HG03045 (cell line): ENCODE data around the gene ARHGEF1.
A peak's percentile ranks its signal among the peaks of the same experiment; 100 is the strongest.

Experiments used
- ATAC-seq: cut with Tn5 transposase; IDR thresholded peaks from one replicate; pipeline ENCODE4 v1.9.1; 2021; ENCODE audit warnings: mild to moderate bottlenecking, moderate library complexity; ENCODE audit not compliant: unreplicated experiment

The ARHGEF1 gene

DNA sequence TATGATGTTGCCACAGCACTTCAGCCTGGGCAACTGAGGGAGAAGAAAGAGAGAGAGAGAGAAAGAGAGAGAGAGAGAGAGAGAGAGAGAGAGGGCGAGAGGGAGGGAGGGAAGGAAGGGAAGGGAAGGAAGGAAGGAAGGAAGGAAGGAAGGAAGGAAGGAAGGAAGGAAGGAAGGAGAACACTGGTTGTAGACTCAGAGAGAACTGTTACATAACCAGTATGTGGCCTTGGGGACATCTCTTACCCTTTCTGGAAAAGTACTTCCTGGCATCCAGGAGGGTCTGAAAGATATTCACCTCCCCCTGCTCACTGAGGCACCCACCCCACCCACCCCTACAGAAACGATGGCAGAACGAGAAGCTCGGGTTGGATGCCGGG lies 2.7 kb upstream of the ARHGEF1 start:
- ATAC-seq: no peak

DNA sequence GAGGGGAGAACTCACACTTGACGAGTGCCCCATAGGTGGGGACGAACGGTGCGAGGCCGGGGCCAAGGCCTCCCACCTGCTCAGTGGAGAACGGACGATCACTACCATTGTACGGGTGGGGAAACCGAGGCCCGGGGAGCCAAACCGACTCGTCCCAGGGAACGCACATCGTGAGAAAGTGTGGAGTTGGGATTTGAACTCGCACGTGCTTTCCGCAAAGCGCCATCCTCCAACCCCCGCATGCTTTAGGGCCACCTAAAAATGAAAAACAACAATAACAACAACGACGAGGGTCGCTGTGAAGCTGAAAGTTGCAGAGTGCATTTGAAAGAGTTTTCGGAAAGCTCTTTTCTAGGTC lies 458 bp downstream of the ARHGEF1 start:
- no peak for ATAC-seq

DNA sequence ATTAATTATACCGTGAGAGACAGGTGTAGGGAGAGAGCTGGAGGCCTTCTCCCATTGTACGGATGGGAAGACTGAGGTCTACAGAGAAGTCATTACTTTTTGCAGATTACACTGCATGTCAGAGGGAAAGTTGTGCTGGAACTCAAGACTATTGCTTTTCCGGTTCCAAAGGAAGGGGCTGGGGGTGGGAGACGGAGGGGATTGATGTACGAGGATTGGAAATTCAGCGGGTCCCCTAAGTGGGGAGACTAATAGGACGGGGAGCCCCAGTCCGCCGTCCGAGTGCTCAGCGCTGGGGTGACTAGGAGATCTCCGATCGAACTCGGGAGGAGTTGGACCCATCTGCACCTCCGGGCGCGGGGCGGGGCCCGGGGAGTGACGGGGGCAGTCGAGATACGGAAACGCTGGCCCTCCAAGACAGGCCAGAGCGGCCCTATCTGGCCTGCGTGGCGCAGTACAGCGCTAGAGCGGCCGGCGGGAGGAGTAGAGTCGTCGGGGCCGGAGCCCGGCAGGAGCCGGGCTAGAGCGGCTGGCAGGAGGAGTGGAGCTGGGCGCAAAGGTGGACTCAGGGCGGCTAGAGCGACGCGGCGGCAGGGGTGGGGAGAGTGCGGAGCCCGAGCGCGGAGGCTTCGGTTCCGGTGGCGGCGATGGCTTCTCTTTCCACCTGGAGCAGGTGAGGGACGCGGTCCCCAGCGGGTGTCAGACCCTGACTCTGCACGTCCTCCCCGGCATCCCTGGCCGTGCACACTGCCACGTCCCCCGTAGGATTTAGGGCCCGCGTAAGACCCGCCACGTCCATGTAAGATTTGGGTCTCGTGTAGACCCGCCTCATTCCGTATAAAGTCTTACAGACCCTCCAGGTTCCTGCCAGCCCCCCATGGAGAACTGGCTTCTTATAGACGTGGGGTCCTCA lies 1.1 kb downstream of the ARHGEF1 start:
- ATAC-seq: peak; percentile 77

DNA sequence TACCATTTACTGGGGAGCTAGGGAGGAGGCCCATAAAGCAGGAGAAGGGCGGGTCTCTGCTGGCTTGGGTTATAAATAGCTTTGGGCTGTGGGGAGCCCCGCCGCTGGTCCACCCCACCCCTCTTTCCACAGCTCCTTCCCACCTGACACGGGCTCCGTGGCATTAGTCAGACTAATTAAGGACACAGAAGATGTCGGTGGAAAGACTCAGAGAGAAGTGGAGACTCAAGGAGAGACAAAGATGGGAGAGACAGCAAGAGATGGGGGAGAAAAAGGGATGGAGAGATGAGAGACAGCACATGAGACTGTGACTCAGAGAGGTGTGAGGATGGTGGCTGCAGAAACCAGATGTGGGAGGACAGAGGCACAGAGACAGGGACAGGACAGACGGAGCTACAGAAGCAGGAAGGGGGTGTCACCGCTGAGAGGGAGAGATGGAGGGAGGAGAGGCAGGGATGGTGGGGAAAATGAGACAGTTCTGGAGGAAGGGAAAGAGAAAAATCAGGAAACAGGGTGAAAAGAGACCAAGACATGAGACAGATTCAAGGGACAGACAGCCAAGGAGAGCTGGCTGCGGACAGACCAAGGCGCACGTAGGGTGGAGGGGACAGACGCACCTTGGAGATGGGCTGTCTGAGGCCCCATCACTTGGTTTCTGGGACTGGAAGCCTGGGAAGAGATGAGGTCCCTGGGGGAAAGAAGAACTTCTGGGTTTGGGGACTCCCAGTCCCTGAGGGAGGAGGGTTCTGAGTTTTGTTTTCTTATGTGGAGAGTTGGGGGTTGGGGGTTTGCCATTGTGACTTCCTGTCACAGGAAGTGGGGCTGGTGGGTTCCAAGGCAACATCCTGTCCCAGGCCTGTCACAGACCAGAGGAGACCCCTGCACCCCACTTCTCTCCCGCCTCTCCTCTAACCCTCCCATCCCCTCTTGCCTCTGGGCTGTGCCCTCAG lies 4.1 kb downstream of the ARHGEF1 start:
- no peak for ATAC-seq

DNA sequence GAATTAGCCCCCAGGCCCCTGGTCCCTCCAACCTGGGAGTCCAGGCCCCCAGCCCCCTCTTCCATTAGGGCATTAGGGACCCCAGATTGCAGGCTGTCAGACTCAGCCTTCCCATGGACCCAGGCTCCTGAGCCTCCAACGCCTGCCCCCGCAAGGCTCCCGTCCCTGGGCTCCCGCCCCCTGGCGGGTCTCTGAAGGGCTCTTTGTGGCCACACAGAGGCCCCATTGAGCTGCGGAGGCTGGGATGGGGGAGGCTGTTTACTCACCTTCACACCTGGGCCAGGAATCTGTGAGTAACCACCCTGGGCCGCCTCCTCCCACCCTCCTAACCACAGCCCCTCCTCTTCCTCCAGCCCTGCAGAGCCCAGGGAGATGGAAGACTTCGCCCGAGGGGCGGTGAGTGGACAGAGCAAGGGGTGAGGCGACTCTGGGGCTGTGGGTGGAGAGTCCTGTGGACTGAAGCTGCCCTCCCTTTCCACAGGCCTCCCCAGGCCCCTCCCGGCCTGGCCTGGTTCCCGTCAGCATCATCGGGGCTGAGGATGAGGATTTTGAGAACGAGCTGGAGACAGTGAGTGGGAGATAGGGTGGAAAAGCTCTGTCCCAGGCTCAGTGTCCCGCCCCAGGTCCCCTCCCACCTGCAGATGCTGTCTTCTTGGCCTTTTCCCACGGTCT lies 4.9 kb downstream of the ARHGEF1 start:
- no peak for ATAC-seq

DNA sequence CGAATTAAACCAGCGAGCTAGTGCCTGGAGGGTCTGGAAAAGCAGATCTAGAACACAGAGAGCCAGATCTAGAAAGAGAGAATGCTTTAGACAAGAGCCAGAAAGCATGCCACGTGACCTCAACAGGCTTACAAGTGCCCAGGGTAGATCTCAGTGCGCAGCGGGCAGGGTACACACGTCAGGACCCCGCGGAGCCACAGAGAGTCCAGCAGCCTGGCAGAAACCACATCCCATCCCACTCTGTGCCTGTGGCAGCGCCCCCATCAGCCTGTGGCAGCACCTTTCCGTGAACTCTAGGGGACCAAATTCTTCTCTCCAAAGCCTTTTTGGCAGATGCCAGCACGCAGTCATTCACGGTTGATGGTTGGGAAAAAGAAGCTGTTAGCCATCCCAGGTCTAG lies 5.9 kb downstream of the ARHGEF1 start:
- no peak for ATAC-seq

DNA sequence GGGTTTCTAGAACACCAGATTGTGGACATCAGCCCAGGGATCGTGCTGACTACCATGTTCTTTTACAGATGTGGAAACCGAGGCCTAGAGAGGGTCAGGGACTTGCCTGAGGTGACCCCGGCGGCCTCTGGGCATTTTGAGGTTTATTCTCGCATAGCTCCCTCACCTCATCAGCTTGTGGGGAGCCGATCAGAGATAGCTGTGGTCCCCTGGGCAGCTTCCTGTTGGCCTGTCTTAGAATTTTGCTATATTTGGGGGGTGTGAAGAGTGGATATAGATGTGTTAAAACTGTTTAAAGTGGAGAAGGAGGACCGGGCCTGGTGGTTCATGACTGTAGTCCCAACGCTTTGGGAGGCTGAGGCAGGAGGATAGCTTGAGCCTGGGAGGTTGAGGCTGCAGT lies 6.9 kb downstream of the ARHGEF1 start:
- ATAC-seq: no peak

DNA sequence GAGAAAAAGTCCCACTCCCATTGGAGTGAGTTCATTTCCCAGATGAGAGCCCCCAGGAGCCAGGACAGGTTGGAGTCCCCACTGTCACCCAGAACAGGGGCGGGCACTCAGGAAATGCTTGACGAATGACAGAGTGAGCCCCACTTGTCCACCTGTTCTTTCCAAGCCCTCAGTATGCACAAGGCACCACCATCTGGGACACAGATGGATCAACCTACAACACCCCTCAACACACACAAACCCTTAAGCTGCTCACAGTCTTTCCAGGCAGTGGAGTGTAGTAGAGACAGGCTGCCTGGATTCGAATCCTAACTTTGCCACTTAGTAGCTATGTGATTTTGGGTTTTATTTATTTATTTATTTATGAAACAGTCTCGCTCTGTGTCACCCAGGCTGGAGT lies 8.0 kb downstream of the ARHGEF1 start:
- ATAC-seq: no peak

DNA sequence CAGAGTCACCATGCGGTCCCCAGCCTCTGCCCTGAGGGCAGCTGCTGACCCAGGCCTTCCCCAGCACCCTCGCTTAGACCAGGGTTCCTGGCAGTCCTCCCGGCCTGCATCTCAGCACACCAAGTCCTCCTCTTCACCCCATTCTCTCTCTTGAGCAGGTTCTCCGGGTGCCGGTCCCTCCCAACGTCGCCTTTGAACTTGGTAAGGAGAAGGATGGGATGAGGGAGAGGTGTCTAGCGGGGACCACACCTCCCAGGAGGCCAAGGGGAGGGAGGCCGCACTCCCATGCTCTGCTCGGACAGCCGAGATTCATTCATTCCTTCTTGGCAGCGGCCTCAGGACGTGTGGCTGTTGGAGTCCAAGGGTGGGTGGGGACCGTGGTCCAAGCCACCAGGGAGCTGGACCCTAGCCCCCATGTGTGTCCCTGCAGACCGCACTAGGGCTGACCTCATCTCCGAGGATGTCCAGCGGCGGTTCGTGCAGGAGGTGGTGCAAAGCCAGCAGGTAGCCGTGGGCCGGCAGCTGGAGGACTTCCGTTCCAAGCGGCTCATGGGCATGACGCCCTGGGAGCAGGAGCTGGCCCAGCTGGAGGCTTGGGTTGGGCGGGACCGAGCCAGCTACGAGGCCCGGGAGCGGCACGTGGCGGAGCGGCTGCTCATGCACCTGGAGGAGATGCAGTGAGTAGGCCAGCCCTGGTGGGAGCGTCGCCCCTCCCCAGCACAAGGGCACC lies 9.4 kb downstream of the ARHGEF1 start:
- no peak for ATAC-seq

DNA sequence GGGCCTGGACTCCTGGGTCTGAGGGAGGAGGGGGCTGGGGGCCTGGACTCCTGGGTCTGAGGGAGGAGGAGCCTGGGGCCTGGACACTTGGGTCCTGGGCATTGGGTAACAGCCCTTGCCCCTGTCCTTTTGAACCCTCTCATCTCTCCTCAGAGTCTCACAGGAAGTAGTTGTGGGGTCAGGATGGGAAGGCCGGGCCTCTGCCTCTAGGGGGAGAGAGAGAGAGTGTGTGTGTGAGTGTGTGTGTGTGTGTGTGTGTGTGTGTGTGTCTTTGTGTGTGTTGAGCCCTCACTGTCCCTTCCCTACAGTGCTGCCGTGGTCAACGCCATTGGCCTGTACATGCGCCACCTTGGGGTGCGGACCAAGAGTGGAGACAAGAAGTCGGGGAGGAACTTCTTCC lies 10.9 kb downstream of the ARHGEF1 start:
- no peak for ATAC-seq

DNA sequence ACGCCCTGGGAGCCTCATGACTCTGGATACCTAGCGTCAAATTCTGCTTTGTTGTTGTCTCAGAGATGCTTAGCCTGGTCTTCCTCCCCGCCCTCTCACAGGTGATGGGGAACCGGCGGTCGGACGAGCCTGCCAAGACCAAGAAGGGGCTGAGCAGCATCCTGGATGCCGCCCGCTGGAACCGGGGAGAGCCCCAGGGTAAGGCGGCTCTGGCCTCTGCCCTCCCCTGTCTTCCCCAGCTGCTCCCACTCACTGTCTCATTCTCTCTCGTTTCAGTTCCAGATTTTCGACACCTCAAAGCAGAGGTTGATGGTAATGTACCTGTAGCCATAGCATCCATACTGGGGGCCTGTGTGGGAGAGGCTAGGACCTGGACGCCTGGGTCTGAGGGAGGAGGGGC lies 11.4 kb downstream of the ARHGEF1 start:
- no peak for ATAC-seq

DNA sequence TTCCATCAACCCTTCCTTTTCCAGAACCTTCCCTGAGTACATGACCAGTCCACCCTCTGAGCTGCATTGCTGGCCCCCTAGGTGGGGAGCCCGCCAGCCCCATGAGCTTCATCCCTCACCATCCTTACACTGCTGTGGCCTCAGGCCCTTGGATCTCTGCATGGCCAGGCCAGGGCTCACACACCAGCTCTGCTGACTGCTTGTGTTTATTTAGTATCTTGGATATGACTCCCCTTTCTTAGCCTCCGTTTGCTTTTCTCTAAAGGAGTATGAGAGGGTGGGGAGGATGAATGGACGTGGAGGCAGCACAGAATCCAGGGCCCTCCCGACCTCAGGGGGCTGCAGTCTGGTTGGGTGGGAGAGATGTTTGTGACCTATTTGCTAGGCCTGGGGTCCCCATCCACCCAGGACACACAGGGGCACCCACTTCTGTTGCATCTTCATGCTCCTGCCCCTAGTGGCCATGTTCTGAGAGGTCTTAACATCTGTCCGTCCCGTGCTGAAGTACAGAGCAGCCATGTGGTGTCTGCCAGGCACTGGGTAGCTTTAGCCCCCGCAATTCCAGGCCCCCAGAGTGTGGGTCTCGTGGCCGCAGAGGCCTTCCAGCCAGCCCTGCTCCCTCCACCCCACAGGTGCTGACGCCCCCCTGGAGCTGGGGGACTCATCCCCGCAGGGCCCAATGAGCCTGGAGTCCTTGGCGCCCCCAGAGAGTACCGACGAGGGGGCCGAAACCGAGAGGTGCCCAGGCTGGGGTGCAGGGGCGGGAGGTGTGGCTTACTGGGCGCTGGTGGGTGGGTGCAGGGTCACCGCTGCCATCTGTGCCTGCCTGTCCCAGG lies 13.0 kb downstream of the ARHGEF1 start:
- ATAC-seq: no peak

DNA sequence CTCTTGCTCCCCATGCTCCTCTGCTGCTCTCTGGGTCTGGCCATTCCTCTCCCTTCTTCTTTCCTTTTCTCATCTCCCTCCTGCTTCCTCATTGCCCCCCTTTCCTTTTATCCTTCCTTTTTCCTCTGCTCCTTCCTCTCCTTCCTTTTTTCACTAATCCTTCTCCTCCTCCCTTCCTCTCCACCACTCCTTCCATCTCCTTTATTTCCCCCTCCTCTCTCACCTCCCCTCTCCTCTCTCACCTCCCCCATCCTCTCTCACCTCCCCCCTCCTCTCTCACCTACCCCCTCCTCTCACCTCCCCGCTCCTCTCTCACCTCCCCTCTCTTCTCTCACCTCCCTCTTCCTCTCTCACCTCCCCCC lies 13.6 kb downstream of the ARHGEF1 start:
- ATAC-seq: no peak

DNA sequence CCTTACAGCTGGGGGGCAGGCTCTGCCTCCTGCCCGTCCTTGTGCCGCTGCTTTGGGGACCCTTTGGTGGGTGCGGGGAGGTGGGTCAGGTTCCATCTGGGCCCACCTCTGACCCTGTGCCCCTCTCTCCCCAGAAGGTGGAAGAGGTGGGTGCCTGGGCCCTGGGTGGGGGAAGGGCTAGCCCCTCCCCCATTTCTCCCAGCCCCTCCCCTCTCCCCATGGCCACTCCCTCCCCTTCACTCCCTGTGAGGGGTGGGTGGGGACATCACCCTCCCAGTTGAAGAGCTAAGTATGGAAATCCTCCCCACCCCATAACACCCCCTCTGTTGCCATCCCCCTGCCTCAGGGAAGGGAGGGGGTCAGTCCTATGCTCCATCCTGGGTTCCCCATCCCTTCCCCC lies 14.2 kb downstream of the ARHGEF1 start:
- ATAC-seq: no peak

DNA sequence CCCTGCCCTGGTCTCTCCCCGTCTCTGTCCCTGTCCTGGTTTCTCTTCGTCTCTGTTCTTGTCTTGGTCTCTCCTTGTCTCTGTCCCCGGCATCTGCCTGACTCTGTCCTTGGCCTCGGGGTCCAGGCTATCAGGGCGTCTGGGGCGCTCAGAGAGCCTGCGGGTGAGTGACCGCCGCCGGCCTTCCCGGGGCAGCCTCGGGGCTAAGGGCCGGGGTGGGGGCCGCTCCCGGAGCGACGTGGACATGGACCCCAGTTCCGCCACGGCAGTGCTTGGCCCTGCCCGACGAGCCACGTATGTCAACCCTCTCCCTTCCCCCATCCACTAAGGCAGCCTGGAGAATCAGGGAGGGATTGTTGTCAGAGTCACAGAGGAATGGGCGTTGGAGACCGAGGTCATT lies 14.8 kb downstream of the ARHGEF1 start:
- no peak for ATAC-seq

DNA sequence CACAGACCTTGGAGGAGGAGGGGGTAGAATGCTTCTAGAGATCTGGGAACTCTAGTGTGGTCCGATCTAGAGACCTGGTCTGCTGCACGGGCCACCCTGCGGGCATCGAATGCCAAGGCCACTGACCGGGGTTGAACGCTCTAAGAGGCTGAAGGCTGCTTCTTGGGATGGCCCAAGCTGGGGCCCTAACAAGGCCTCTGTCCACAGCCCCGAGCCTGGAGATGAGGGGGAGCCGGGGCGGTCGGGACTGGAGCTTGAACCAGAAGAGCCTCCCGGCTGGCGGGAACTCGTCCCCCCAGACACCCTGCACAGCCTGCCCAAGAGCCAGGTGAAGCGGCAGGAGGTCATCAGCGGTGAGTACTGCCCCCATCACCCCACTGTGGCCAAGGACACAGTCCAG lies 15.3 kb downstream of the ARHGEF1 start:
- no peak for ATAC-seq

DNA sequence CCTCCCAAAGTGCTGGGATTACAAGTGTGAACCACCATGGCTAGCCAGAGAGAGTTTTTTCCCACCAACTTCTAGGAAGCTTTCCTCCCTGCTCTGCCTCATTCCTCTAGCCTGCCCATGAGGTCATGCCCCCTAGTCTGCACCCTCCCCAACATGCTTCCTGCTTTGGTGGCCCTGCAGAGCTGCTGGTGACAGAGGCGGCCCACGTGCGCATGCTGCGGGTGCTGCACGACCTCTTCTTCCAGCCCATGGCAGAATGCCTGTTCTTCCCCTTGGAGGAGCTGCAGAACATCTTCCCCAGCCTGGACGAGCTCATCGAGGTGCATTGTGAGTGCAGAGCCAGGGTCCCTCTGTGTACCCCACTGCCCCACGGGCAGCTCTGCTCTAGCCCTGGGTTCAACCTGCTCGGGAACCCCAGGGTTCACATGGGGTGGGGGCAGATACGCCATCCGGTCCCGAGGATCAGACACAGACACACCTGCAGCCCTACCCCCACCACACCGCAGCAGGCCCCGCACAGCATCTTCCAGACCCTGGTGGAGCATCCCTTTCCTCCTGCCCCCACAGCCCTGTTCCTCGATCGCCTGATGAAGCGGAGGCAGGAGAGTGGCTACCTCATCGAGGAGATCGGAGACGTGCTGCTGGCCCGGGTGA lies 18.9 kb downstream of the ARHGEF1 start:
- ATAC-seq: no peak

DNA sequence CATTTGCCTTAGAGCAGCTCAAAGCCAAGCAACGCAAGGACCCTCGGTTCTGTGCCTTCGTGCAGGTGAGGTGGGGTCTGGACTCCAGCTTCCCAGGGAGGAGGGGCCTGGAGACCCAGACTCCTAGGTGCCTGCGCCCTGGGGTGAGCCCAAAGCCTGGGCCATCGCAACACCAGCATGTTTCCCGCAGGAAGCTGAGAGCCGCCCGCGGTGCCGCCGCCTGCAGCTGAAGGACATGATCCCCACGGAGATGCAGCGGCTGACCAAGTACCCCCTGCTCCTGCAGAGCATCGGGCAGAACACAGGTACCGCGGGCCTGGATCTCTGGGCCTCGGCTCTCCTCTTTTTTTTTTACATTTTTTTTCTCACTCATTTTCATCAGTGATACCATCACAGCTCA lies 19.6 kb downstream of the ARHGEF1 start:
- no peak for ATAC-seq

DNA sequence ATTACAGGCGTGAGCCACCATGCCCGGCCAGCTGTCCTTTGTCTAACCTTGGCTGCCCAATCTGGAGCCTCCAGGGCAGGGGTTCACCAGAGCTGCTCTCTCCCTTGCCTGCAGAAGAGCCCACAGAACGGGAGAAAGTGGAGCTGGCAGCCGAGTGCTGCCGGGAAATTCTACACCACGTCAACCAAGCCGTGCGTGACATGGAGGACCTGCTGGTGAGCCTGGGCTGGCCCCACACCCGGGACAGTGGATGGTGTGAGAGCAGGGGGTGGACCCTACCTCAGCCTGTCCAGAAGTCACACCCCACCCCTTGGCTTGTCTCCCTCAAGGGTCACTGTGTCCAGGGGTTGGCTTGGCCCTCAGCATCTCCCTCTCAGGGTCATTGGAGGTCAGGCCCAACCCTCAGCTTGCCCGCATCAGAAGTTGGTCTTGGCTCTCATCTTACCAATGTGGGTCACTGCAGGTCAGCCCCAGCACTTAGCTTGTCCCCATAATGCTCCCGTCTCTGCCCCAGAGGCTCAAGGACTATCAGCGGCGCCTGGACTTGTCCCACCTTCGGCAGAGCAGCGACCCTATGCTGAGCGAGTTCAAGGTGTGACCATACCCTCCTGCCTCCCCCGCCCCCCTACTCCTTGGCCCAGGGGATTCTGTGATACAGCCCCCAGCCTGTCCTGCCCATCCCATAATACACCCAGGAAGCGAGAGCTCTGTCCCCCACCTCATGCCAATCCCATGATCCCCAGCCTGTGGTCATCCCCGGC lies 20.4 kb downstream of the ARHGEF1 start:
- ATAC-seq: no peak
